ENCODE results near the gene CCBE1.

- TF ChIP-seq ZNF274 (IDR thresholded peaks at IDR 0.05; ENCODE audit: low read depth, low read length): no peak
- no peak for TF ChIP-seq YY1 (IDR thresholded peaks at IDR 0.05; ENCODE audit: insufficient read depth, insufficient read length)
Measured at GRCh38 chr18:59561612-59562011, 135.6 kb downstream of the CCBE1 start.

Measured in NT2/D1 (cell line).